GM23338 (cell line): ENCODE measurements around the gene MDM2. TPM values are rescaled to one million over a fixed set of nuclear protein-coding genes. Genes with fewer than 3 reads are reported as not detected.
"Not testable (repeated sequence)": the region's sequence is repeated elsewhere in the genome, so short reads cannot be mapped to it uniquely, and the experiment has no call there.

Experiments used
- ATAC-seq: fragments of 200-7000 bp; cut with Tn5 transposase; 3 replicates; pipeline ENCODE4 v1.9.1; 2020
- DNase-seq: peaks from one replicate; pipeline ENCODE4 v3.0.0-alpha.2; 2015; ENCODE audit warnings: low spot score
- H2AFZ ChIP-seq: fragments of 200-600 bp; sonication (generic); 2 replicates; pipeline ENCODE4 v1.8.0; 2016; ENCODE audit warnings: antibody characterized with exemption, mild to moderate bottlenecking, moderate library complexity
- H3F3A ChIP-seq: fragments of 200-600 bp; sonication (generic); replicated peaks from 2 replicates; pipeline ENCODE4 v1.8.0; 2017; ENCODE audit warnings: antibody characterized with exemption, mixed run types, low read depth
- H3K27ac ChIP-seq: fragments of 200-600 bp; sonication (generic); 2 replicates; pipeline ENCODE4 v1.6.1; 2016; ENCODE audit warnings: low read depth
- H3K27me3 ChIP-seq: fragments of 200-600 bp; sonication (generic); 2 replicates; pipeline ENCODE4 v1.8.0; 2016; ENCODE audit warnings: mild to moderate bottlenecking, mixed run types, moderate library complexity; ENCODE audit not compliant: insufficient read depth
- H3K36me3 ChIP-seq: fragments of 200-600 bp; sonication (generic); 2 replicates; pipeline ENCODE4 v1.8.0; 2016; ENCODE audit warnings: mild to moderate bottlenecking; ENCODE audit not compliant: insufficient read depth
- H3K4me1 ChIP-seq: fragments of 200-600 bp; sonication (generic); 2 replicates; pipeline ENCODE4 v1.8.0; 2016; ENCODE audit warnings: mild to moderate bottlenecking, moderate library complexity; ENCODE audit not compliant: insufficient read depth
- H3K4me2 ChIP-seq: fragments of 200-600 bp; sonication (generic); 2 replicates; pipeline ENCODE4 v1.7.1; 2017; ENCODE audit warnings: mixed run types
- H3K4me3 ChIP-seq: fragments of 200-600 bp; sonication (generic); 2 replicates; pipeline ENCODE4 v1.6.1; 2016; ENCODE audit warnings: mixed run types
- H3K79me2 ChIP-seq: fragments of 200-600 bp; sonication (generic); replicated peaks from 2 replicates; pipeline ENCODE4 v1.8.0; 2017; ENCODE audit warnings: mild to moderate bottlenecking; ENCODE audit not compliant: insufficient read depth
- H3K9me2 ChIP-seq: fragments of 200-600 bp; sonication (generic); 2 replicates; pipeline ENCODE4 v1.8.0; 2017; ENCODE audit not compliant: insufficient read depth
- H4K20me1 ChIP-seq: fragments of 200-600 bp; sonication (generic); replicated peaks from 2 replicates; pipeline ENCODE4 v1.8.0; 2017; ENCODE audit warnings: mild to moderate bottlenecking; ENCODE audit not compliant: insufficient read depth
- H3K27ac Mint-ChIP-seq: 2 replicates; pipeline ENCODE4 v1.8.0; 2020; ENCODE audit warnings: inconsistent platforms, mild to moderate bottlenecking, moderate library complexity, mixed read lengths
- H3K27me3 Mint-ChIP-seq: 3 replicates; pipeline ENCODE4 v1.8.0; 2022; ENCODE audit warnings: low read depth, mild to moderate bottlenecking, moderate library complexity, mixed read lengths, inconsistent platforms; ENCODE audit not compliant: insufficient read depth, poor library complexity
- H3K36me3 Mint-ChIP-seq: 3 replicates; pipeline ENCODE4 v1.8.0; 2021; ENCODE audit warnings: low read depth, mild to moderate bottlenecking, inconsistent platforms, moderate library complexity, mixed read lengths
- H3K4me1 Mint-ChIP-seq: 3 replicates; pipeline ENCODE4 v1.8.0; 2020; ENCODE audit warnings: mild to moderate bottlenecking, inconsistent platforms, mixed read lengths
- H3K4me3 Mint-ChIP-seq: 3 replicates; pipeline ENCODE4 v1.8.0; 2021; ENCODE audit warnings: moderate library complexity, mild to moderate bottlenecking, inconsistent platforms, mixed read lengths
- H3K9me3 Mint-ChIP-seq: 3 replicates; pipeline ENCODE4 v1.8.0; 2020; ENCODE audit warnings: moderate library complexity, mild to moderate bottlenecking, inconsistent platforms, mixed read lengths
- CREB1 ChIP-seq: fragments of 250-450 bp; sonication (Bioruptor Pico); IDR thresholded peaks from 2 replicates; pipeline ENCODE4 v1.5.0; 2020; ENCODE audit warnings: low read depth, mild to moderate bottlenecking, moderate library complexity
- EZH2 ChIP-seq: fragments of 200-600 bp; sonication (generic); IDR thresholded peaks from one replicate; pipeline ENCODE4 v1.8.0; 2017; ENCODE audit warnings: antibody characterized with exemption, mild to moderate bottlenecking, low read depth; ENCODE audit not compliant: unreplicated experiment
- NANOG ChIP-seq: IDR thresholded peaks from 2 replicates; pipeline ENCODE4 v1.6.1; 2016; ENCODE audit warnings: antibody characterized with exemption, borderline replicate concordance
- polyA plus RNA-seq: library from polyadenylated mRNA; unstranded; fragments of >200 nt; fragmentation: Nextera tagmentation; extraction: Ambion mirVana; gene quantifications from 2 replicates; pipeline ENCODE4 v1.2.1, GENCODE V29; 2016
- total RNA-seq: library from RNA; depleted of rRNA; stranded (reverse); fragments of >200 nt; shearing (Covaris generic); gene quantifications from 2 replicates; pipeline ENCODE4 v1.2.3, GENCODE V29; 2014
- TF ChIP-seq, protein P1 (sequence below), 2 experiments: fragments of 200-600 bp in 1 of 2; sonication (generic) in 1 of 2; conservative IDR thresholded peaks; 2 replicates each; pipeline versions ENCODE4 v1.5.1 to v1.6.1; 2016 to 2017; ENCODE audit warnings: antibody characterized with exemption in 2 of 2, low read depth in 2 of 2, mild to moderate bottlenecking in 2 of 2, moderate library complexity in 1 of 2
- TF ChIP-seq, protein P2 (sequence below): IDR thresholded peaks from 2 replicates; pipeline ENCODE4 v1.6.1; 2016; ENCODE audit warnings: antibody characterized with exemption

The MDM2 gene
- total and polyA plus RNA-seq, 2 experiments from 2014 or later, result 105 to 136 TPM

DNA sequence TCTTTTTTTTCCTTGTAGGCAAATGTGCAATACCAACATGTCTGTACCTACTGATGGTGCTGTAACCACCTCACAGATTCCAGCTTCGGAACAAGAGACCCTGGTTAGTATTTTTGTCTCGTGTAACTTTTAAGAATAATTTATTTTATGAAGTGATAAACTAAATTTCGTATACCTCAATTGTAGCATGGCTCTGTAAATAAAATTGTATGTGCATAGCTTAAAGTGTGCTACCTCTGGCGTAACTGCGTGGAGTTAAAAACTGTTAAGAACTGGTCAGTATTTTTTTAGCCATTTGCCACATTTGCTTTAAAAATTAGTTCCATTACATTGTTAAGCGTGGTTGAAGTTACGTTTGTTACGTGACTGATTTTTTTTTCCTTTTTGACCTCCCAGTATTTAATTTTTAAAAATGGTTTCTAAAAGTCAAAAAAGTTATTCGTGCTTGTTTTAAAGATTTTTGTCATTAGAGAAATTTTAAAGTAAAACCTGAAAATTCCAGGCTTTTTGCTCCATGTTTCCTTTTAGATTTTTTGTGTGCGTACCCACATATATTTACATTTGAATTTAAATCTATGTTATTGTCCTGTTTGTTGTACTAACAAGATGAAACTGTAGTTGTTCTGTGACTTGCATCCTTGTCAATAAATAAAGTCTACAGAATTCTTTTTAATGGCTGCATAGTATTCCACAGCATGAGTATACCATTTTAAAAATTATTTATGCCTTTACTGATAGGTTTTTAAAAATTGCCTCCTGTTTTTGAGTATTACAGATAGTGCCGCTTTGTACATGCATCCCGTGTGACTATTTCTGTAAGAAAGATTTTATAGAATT lies 1.4 kb downstream of the MDM2 start (continued):
- no peak for TF ChIP-seq EZH2
- no peak for TF ChIP-seq NANOG

DNA sequence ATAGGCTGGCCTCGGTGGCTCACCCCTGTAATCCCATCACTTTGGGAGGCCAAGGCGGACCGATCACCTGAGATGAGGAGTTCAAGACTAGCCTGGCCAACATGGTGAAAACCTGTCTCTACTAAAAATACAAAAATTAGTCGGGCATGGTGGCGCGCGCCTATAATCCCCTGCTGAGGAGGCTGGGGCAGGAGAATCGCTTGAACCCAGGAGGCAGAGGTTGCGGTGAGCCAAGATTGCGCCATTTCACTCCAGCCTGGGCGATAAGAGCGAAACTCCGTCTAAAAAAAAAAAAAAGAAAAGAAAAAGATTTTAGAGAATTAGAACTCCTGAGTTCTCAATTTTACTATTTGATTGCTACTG lies 2.0 kb downstream of the MDM2 start:
- H3K27ac Mint-ChIP-seq, DNase-seq: not testable (repeated sequence)

DNA sequence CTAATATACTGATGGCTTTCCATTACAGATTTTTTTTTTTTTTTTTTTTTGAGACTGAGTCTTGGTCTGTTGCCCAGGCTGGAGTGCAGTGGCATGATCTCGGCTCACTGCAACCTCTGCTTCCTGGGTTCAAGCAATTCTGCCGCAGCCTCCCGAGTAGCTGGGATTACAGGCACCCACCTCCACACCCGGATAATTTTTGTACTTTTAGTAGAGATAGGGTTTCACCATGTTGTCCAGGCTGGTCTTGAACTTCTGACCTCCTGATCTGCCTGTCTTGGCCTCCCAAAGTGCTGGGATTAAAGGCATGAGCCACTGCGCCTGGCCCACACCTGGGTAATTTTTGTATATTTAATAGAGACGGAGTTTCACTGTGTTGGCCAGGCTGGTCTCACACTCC lies 3.6 kb downstream of the MDM2 start:
- H3K4me3 ChIP-seq, result peak overlapping the region; percentile 71

More for the DNA sequence above, 2.0 kb downstream of the MDM2 start:
- not testable (repeated sequence) for ATAC-seq, H3K27ac ChIP-seq, H3K9me2 ChIP-seq, H3K27me3 ChIP-seq, H3K9me3 Mint-ChIP-seq, H2AFZ ChIP-seq
- H3K4me1 Mint-ChIP-seq, result peaks cover 19% of the 10 kb centered on the region
- Histone ChIP-seq H3K4me2 (peak overlapping the region; percentile 78), H3K4me3 (peak overlapping the region; percentile 71), H3K79me2 (peaks cover 63% of the 10 kb centered on the region), H3F3A (peaks cover 16% of the 10 kb centered on the region; the same call in 1 of the 2 replicates), H3K4me1 (peaks cover 18% of the 10 kb centered on the region), H4K20me1 (peaks cover 29% of the 10 kb centered on the region), H3K36me3 (peaks cover 39% of the 10 kb centered on the region)
- H3K4me3 Mint-ChIP-seq, result peak overlapping the region; percentile 97
- peaks cover 59% of the 10 kb centered on the region for H3K36me3 Mint-ChIP-seq
- peaks cover 14% of the 10 kb centered on the region for H3K27me3 Mint-ChIP-seq

DNA sequence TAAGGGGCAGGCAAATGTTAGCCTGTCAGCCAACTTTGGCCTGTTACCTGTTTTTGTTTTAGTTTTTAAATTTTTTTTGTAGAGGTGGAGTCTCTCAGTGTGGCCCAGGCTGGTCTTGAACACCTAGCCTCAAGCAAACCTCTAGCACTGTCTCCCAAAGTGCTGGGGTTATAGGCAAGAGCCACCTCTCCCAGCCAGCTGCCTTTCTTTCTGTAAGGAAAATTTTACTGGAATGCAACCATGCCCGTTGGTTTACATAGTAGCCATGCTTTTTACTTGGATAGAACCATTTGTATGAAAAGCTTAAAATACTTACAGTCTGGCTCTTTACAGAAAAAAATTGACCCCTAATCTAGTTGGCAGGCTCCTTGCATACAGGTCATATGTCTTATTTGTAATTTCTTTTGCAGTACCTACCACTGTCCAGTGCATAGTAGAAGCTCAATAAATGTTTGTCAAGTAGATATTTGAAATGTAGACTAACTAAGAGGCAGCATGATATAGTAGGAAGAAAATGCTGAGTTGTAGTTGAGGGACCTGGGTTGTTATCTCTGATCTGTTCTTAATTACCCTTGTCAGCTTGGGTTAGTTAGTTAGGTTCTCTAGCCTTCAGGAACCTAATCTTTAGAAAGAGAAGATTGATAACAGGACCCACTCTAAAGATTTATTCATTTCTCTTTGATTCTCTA lies 4.7 kb downstream of the MDM2 start:
- DNase-seq (no peak), ATAC-seq (no peak)
- TF ChIP-seq, protein P1, sequence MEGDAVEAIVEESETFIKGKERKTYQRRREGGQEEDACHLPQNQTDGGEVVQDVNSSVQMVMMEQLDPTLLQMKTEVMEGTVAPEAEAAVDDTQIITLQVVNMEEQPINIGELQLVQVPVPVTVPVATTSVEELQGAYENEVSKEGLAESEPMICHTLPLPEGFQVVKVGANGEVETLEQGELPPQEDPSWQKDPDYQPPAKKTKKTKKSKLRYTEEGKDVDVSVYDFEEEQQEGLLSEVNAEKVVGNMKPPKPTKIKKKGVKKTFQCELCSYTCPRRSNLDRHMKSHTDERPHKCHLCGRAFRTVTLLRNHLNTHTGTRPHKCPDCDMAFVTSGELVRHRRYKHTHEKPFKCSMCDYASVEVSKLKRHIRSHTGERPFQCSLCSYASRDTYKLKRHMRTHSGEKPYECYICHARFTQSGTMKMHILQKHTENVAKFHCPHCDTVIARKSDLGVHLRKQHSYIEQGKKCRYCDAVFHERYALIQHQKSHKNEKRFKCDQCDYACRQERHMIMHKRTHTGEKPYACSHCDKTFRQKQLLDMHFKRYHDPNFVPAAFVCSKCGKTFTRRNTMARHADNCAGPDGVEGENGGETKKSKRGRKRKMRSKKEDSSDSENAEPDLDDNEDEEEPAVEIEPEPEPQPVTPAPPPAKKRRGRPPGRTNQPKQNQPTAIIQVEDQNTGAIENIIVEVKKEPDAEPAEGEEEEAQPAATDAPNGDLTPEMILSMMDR (conservative IDR thresholded peaks at IDR 0.05; ENCODE audit: low read depth in 2 of 2), result no peak
- TF ChIP-seq CREB1 (CRISPR knock-in tag), result no peak
- TF ChIP-seq, protein P2, sequence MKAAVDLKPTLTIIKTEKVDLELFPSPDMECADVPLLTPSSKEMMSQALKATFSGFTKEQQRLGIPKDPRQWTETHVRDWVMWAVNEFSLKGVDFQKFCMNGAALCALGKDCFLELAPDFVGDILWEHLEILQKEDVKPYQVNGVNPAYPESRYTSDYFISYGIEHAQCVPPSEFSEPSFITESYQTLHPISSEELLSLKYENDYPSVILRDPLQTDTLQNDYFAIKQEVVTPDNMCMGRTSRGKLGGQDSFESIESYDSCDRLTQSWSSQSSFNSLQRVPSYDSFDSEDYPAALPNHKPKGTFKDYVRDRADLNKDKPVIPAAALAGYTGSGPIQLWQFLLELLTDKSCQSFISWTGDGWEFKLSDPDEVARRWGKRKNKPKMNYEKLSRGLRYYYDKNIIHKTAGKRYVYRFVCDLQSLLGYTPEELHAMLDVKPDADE, result no peak
- no peak overlapping the region; the same call in 2 of the 3 replicates for H3K4me3 Mint-ChIP-seq
- no peaks in the 10 kb centered on the region; the same call in 1 of the 2 replicates for H3K4me1 ChIP-seq
- H3K36me3 Mint-ChIP-seq, result peaks cover 81% of the 10 kb centered on the region
- peaks cover 40% of the 10 kb centered on the region for H4K20me1 ChIP-seq
- H3K4me1 Mint-ChIP-seq, result peaks cover 2% of the 10 kb centered on the region
- no peak overlapping the region for H2AFZ ChIP-seq
- H3K9me3 Mint-ChIP-seq, result no peaks in the 10 kb centered on the region
- H3K27me3 Mint-ChIP-seq, result peaks cover 10% of the 10 kb centered on the region
- no peak overlapping the region for H3K27ac Mint-ChIP-seq
- no peaks in the 10 kb centered on the region for H3K9me2 ChIP-seq
- no peak overlapping the region for H3K4me3 ChIP-seq
- H3K4me2 ChIP-seq, result no peak overlapping the region
- peaks cover 81% of the 10 kb centered on the region for H3K79me2 ChIP-seq
- H3K36me3 ChIP-seq, result peaks cover 63% of the 10 kb centered on the region
- H3K27ac ChIP-seq, result peak overlapping the region; percentile 35; the same call in 1 of the 2 replicates
- H3F3A ChIP-seq, result 0 out of 2 replicates have a peak, but pooled peaks cover 7% of the 10 kb centered on the region
- H3K27me3 ChIP-seq, result no peaks in the 10 kb centered on the region

More for the DNA sequence above, 3.6 kb downstream of the MDM2 start:
- H3K36me3 Mint-ChIP-seq, result peaks cover 72% of the 10 kb centered on the region
- H3K4me2 ChIP-seq, result 0 out of 2 replicates have a peak overlapping the region, but pooled peaks have one; percentile 63
- H3K9me3 Mint-ChIP-seq, DNase-seq, H2AFZ ChIP-seq, H3K4me1 Mint-ChIP-seq, H3K9me2 ChIP-seq, ATAC-seq, H3K27ac ChIP-seq, H3K27me3 ChIP-seq, H3K4me1 ChIP-seq, H3K27ac Mint-ChIP-seq: not testable (repeated sequence)
- peaks cover 76% of the 10 kb centered on the region for H3K79me2 ChIP-seq
- peaks cover 14% of the 10 kb centered on the region for H3K27me3 Mint-ChIP-seq
- peaks cover 15% of the 10 kb centered on the region; the same call in 1 of the 2 replicates for H3F3A ChIP-seq
- peak overlapping the region; percentile 60; the same call in 1 of the 3 replicates for H3K4me3 Mint-ChIP-seq
- H3K36me3 ChIP-seq, result peaks cover 54% of the 10 kb centered on the region
- peaks cover 31% of the 10 kb centered on the region for H4K20me1 ChIP-seq
